Measurements from ENCODE around the gene CTSO. TPM values are rescaled to one million over a fixed set of nuclear protein-coding genes. Genes with fewer than 3 reads are reported as not detected.

CTSO gene
- total and polyA plus RNA-seq, 2 donors (not counting 3 experiments of a cell fraction or from before 2014, with no cell fraction given): 7.9 to 8.5 TPM

DNA sequence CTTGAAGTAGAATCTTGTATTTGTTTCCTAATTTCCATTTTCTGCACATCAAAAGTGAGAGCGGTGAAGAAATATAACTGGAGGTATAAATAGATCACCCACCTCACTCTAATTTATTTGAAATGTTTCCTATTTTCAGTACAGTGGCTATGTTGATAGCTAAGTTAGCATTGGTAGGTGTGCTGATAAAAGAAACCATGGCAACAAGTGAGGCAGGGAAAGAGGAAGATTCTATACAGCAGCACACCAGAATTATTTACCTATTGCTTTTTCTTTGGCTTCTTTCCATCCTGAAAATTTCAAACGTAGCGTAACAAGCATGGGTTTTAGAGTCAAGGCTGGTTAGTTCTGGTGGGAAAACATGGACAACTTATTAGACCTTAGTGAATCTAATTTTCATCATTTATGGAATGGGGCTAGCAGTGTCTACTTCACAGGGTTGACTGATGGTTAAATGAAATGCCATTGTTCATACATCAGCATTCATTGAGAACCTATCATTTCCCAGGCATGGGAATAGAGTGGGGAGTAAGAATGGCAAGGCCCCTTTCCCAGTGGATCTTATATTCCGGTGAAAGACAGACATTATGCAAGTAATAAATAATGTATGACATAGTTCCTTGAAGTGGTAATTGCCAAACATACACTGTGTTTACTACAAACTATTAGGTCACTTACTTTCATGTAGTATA is 30.6 kb upstream of the CTSO start:
- Histone ChIP-seq H4K20me1 (replicated peaks; ENCODE audit: control insufficient read depth, extremely low read depth, insufficient read depth, low read length) (no peaks in the 10 kb centered on the region), H3K27ac (ENCODE audit: insufficient read depth, low read depth, low read length) (no peak overlapping the region), H3K9ac (replicated peaks; ENCODE audit: extremely low read depth, insufficient read depth, low read length) (no peak overlapping the region), H3K79me2 (ENCODE audit: control insufficient read depth, insufficient read depth, low read length) (no peaks in the 10 kb centered on the region), H3K4me1 (ENCODE audit: control insufficient read depth, extremely low read depth, insufficient read depth, low read length) (no peaks in the 10 kb centered on the region), H3K9me1 (replicated peaks; ENCODE audit: control insufficient read depth, extremely low read depth, insufficient read depth, low read length) (no peaks in the 10 kb centered on the region), H3K9me3 (replicated peaks; ENCODE audit: control insufficient read depth, insufficient read depth, low read length) (no peaks in the 10 kb centered on the region), H3K27me3 (ENCODE audit: control insufficient read depth in 2 of 2, insufficient read depth in 2 of 2, low read length in 2 of 2) (no peaks in the 10 kb centered on the region), H3K4me3 (replicated peaks in 1 of 3; ENCODE audit: insufficient read depth in 1 of 3, low read depth in 1 of 3, low read length in 3 of 3) (no peak overlapping the region), H2AFZ (ENCODE audit: low read depth, low read length) (no peak overlapping the region), H3K4me2 (ENCODE audit: insufficient read depth, low read length) (no peak overlapping the region), H3K36me3 (ENCODE audit: control insufficient read depth in 2 of 2, extremely low read depth in 1 of 2, insufficient read depth in 2 of 2, low read length in 2 of 2) (no peaks in the 10 kb centered on the region)
- DNase-seq (ENCODE audit: low read depth, low spot score) (no peak), FAIRE-seq (no peak)
- intact Hi-C loops (cut with micrococcal nuclease): no loop called here
- TF ChIP-seq JUN (IDR thresholded peaks at IDR 0.05; ENCODE audit: borderline replicate concordance, insufficient read depth, insufficient read length, low read depth): no peak
- TF ChIP-seq GATA2 (IDR thresholded peaks at IDR 0.05; ENCODE audit: insufficient read depth, insufficient read length, low read depth, low read length): no peak
- TF ChIP-seq, protein P1, sequence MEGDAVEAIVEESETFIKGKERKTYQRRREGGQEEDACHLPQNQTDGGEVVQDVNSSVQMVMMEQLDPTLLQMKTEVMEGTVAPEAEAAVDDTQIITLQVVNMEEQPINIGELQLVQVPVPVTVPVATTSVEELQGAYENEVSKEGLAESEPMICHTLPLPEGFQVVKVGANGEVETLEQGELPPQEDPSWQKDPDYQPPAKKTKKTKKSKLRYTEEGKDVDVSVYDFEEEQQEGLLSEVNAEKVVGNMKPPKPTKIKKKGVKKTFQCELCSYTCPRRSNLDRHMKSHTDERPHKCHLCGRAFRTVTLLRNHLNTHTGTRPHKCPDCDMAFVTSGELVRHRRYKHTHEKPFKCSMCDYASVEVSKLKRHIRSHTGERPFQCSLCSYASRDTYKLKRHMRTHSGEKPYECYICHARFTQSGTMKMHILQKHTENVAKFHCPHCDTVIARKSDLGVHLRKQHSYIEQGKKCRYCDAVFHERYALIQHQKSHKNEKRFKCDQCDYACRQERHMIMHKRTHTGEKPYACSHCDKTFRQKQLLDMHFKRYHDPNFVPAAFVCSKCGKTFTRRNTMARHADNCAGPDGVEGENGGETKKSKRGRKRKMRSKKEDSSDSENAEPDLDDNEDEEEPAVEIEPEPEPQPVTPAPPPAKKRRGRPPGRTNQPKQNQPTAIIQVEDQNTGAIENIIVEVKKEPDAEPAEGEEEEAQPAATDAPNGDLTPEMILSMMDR (IDR thresholded peaks at IDR 0.05; ENCODE audit: extremely low read depth in 1 of 2, insufficient read depth in 1 of 2, low read depth in 1 of 2, low read length in 2 of 2): no peak
- no peak for TF ChIP-seq EZH2 (IDR thresholded peaks at IDR 0.05; ENCODE audit: borderline replicate concordance, low read depth, low read length, severe bottlenecking)
- no peak for TF ChIP-seq POLR2AphosphoS5 (IDR thresholded peaks at IDR 0.05; ENCODE audit: insufficient read depth, low read depth, low read length)
- no peak for TF ChIP-seq POLR2A (IDR thresholded peaks at IDR 0.05; ENCODE audit: low read depth, low read length)
- TF ChIP-seq MYC (IDR thresholded peaks at IDR 0.05; ENCODE audit: low read depth, low read length): no peak
- TF ChIP-seq, protein P2, sequence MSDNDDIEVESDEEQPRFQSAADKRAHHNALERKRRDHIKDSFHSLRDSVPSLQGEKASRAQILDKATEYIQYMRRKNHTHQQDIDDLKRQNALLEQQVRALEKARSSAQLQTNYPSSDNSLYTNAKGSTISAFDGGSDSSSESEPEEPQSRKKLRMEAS (IDR thresholded peaks at IDR 0.05; ENCODE audit: insufficient read depth, insufficient read length): no peak
- no peak for TF ChIP-seq FOS (IDR thresholded peaks at IDR 0.05; ENCODE audit: borderline replicate concordance, insufficient read depth, low read length)
- CTCF ChIA-PET: no interaction called here
- POLR2A ChIA-PET: no interaction called here
- dilution Hi-C loops (cut with MboI; ENCODE audit: extremely low pct_ligation_motif_present, low sequenced_read_pairs): no loop called here
- no TSS peak for BruUV-seq (replicated peaks)

Measured in endothelial cell of umbilical vein (primary cell).